NCI-H1436 (cell line): Measurements from ENCODE around the gene CIAO2B.

ENCODE experiments used
- DNase-seq: peaks from one replicate; lab custom pipeline; 2025; lab: John Stamatoyannopoulos, UW

The CIAO2B gene

DNA sequence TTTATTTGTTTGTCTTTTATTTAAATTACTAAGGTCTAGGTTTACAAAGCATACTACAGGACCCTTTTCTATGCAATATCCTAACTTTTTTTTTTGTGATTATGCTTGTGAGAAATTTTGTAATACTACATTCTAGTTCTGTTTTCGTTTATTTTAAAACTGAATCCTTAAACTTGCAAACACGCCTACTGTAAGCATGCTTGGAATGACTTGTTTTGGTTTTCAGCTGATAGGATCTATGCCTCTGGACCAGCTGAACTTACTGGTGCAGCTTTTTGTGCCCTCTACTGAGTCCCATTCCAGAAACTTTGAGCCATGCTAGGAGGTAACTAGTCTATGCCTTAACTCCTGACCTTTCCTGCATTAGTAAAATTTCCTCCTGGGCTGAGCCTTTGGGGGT lies 47.9 kb downstream of the CIAO2B start:
- no peak for DNase-seq

DNA sequence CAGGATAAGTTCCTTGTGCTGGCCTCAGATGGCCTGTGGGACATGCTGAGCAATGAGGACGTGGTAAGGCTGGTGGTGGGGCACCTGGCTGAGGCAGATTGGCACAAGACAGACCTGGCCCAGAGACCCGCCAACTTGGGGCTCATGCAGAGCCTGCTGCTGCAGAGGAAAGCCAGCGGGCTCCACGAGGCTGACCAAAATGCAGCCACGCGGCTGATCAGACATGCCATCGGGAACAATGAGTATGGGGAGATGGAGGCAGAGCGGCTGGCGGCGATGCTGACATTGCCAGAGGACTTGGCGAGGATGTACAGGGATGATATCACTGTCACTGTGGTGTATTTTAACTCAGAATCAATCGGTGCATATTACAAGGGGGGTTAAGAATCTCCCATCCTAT lies 48.7 kb downstream of the CIAO2B start:
- DNase-seq, result no peak

DNA sequence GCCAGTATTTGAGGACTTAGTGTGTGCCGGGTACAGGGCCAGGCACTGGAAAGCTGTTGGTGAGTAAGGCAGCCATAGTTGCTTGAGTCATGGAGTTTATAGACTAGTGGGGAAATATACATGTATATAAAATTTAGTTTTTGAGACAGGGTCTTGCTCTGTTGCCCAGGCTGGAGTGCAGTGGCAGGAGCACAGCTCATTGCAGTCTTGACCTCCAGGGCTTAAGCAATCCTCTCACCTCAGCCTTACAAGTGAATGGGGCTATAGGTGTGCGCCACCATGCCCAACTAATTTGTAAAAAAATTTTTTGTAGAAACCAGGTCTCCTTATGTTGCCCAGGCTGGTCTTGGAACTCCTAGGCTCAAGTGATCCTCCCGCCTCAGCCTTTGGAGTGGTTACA lies 51.5 kb downstream of the CIAO2B start:
- DNase-seq, result no peak
